ENCODE results near the gene KLHL25.

KLHL25 gene

DNA sequence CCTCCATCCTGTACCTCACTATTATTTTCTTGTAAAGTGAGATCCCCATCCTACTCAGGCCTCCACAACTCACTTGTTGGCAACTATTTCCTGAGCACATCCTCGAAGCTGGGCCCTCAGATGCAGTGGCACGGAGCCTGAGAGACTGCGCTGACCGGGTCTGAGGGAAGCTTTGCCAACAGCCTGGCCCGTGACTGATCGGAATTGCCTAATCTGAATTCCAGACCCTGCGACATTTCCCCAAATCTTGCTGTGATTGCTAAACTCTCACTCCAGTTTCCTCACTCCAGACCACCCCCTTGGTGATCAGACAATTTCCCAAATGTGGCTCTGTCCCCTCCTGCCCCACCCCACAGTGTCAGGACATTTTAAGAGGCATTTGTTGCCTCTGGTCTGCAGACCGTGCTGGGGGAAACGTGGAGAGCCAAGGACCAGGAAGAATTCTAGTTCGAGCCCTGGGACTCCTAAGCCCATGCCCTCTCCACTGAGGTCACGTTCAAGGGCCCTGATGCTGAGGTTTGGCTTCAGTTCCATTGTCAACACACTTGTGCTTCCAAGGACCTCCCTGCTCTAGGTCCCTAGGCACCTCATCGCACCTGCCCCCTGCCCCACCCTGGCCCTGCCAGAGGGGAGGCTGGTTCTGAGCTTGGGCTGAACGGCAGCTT lies 22.8 kb downstream of the KLHL25 start:
- in situ Hi-C loops (cut with MboI; ENCODE audit: low pct_unique_long_range_greater_than_20kb, low sequenced_read_pairs, unreplicated experiment): no loop called here
- TF ChIP-seq, protein P1, sequence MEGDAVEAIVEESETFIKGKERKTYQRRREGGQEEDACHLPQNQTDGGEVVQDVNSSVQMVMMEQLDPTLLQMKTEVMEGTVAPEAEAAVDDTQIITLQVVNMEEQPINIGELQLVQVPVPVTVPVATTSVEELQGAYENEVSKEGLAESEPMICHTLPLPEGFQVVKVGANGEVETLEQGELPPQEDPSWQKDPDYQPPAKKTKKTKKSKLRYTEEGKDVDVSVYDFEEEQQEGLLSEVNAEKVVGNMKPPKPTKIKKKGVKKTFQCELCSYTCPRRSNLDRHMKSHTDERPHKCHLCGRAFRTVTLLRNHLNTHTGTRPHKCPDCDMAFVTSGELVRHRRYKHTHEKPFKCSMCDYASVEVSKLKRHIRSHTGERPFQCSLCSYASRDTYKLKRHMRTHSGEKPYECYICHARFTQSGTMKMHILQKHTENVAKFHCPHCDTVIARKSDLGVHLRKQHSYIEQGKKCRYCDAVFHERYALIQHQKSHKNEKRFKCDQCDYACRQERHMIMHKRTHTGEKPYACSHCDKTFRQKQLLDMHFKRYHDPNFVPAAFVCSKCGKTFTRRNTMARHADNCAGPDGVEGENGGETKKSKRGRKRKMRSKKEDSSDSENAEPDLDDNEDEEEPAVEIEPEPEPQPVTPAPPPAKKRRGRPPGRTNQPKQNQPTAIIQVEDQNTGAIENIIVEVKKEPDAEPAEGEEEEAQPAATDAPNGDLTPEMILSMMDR (IDR thresholded peaks at IDR 0.05; ENCODE audit: extremely low read depth, insufficient read depth, missing control alignments): no peak
- no peak for DNase-seq (ENCODE audit: low spot score)

DNA sequence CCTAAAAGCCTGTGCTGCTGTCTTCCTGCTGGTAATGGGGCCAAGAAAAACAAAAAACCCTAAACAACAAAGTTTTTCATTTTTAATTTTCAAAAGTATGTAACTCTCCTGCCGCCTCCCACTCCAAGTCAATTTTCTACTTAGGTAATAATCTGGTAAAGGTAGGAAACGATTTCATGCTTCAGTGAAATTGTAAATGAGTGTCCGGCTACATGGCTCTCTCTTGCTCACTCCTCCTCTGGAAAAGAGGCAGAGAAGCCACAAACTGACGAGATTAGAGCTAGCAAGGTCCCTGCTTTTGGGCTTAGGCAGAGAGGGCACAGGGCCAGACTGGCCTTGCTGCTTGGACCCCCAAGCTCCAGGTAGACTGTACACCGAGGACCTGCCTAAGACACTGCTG lies 23.5 kb downstream of the KLHL25 start:
- no peak for DNase-seq (ENCODE audit: low spot score)
- TF ChIP-seq, protein P1 (IDR thresholded peaks at IDR 0.05; ENCODE audit: extremely low read depth, insufficient read depth, missing control alignments): no peak
- in situ Hi-C loops (cut with MboI; ENCODE audit: low pct_unique_long_range_greater_than_20kb, low sequenced_read_pairs, unreplicated experiment): no loop called here

DNA sequence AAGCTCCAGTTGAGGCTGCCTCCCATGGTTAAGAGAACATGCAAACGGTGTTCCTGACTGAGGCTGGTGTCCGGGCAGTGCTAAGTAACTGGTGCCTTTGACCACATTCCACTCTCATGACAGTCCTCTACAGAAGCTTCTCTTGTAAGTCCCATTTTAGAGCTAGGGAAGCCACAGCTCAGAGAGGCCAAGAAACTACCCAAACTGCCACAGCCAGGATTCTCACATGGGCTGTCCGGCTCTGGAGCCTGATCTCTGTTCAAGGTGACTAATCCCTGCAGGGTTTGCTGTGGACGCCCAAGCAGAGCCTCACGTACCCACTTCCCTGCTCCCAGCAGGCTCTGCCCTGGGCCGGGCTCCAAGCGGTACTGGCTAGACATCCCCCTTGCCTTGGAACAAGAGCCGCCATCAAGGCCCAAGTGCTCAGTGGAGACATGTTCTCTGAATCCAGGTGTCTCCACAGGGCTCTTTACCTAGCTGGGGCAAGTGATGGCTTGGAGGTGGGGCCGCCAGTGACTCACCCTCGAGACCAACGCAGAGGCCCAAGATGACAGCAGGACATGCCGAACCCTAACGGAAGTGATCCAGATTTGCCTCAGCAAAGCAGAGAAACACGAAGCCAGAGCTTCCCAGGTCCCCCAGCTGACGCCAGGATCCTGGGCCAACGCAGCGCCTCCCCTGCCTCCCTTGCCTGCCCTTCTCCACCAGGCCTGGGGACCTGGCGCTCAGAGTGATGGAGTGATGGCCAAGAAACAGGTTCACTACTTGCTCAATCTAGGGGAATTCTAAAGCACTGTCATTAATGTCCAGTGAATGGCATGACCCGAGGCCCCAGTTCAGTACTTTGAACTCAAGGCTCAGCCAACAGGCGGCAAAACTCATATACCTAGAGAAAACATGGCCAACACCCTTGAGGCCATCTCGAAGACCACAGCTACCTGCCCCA lies 24.4 kb downstream of the KLHL25 start:
- DNase-seq (ENCODE audit: low spot score): no peak
- TF ChIP-seq, protein P1 (IDR thresholded peaks at IDR 0.05; ENCODE audit: extremely low read depth, insufficient read depth, missing control alignments): no peak
- in situ Hi-C loops (cut with MboI; ENCODE audit: low pct_unique_long_range_greater_than_20kb, low sequenced_read_pairs, unreplicated experiment): no loop called here

DNA sequence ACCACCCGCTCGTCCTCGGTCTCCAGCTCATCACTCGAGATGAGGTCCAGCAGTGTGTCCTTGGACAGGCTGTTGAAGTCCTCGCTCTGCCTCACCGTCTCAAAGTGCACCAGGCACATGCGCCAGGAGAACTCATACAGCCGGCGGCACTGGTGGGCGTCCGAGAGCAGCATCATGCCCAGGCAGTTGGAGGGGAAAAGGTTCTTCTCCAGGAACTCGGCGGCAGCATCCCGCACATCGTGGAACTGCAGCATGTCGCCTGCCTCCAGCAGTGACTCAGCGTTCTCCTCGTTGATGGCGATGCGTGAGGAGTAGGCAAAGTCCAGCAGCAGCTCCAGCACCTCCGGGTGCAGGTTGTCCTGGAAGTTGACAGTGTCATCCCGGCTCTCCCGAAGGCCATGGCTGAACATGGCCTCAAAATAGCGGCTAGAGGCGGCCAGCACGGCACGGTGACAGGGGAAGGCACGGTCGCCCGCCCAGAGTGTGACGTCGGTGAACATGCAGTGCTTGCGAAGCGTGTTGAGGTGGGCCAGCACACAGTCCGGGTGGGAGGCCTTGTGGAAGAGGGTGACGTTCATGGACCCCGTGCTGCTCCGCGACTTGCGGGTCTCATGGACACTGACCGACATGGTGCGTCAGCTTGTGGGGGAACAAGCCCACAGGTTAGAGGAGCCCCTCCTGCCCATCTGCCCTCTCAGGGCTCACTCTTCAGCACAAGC lies 25.4 kb downstream of the KLHL25 start:
- DNase-seq (ENCODE audit: low spot score): no peak
- in situ Hi-C loops (cut with MboI; ENCODE audit: low pct_unique_long_range_greater_than_20kb, low sequenced_read_pairs, unreplicated experiment): no loop called here
- TF ChIP-seq, protein P1 (IDR thresholded peaks at IDR 0.05; ENCODE audit: extremely low read depth, insufficient read depth, missing control alignments): no peak

DNA sequence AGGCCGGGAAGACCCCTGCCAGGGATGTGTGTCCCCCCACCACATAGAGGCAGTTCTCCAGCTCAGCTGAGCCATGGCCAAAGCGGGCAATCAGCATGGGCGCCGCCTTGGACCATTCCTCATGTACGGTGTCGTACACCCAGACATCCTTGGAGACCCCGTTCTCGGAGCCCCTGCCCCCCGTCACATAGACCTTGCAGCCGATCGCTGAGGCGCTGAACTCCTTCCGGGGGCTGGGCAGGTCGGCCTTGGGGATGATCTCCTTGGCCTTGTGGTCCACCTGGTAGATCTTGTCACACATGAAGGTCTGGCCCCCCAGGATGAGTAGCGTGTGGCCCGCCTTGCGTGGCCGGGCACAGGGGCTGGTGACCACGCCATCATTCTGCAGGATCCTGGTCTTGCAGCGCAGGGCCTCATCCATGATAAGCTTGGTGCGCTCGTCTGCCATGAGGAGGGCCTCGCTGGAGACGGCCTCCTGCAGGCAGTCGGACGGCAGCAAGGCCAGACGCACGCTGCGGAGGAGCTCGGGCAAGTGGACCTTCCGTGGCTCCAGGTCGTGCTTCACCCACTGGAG lies 26.0 kb downstream of the KLHL25 start:
- in situ Hi-C loops (cut with MboI; ENCODE audit: low pct_unique_long_range_greater_than_20kb, low sequenced_read_pairs, unreplicated experiment): no loop called here
- TF ChIP-seq, protein P1 (IDR thresholded peaks at IDR 0.05; ENCODE audit: extremely low read depth, insufficient read depth, missing control alignments): no peak
- DNase-seq (ENCODE audit: low spot score): no peak

All from GM13977 (cell line).